Measurements from ENCODE around the gene KIF6.
"Not testable (repeated sequence)": the region's sequence is repeated elsewhere in the genome, so short reads cannot be mapped to it uniquely, and the experiment has no call there.

DNA sequence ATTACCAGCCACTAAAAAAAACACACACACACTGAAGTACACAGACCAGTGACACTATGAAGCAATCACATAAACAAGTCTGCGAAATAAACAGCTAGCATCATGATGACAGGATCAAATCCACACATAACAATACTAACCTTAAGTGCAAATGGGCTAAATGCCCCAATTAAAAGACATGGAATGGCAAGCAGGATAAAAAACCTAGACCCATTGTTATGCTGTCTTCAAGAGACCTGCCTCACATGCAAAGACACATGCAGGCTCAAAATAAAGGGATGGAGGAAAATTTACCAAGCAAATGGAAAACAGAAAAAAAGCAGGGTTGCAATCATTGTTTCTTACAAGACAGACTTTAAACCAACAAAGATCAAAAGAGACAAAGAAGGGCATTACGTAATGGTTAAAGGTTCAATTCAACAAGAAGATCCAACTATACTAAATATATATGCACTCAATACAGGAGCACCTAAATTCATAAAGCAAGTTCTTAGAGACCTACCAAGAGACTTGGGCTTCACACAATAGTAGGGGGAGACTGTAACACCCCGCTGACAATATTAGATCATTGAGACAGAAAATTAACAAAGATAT is 222.7 kb downstream of the KIF6 start:
- TF ChIP-seq, protein P1, sequence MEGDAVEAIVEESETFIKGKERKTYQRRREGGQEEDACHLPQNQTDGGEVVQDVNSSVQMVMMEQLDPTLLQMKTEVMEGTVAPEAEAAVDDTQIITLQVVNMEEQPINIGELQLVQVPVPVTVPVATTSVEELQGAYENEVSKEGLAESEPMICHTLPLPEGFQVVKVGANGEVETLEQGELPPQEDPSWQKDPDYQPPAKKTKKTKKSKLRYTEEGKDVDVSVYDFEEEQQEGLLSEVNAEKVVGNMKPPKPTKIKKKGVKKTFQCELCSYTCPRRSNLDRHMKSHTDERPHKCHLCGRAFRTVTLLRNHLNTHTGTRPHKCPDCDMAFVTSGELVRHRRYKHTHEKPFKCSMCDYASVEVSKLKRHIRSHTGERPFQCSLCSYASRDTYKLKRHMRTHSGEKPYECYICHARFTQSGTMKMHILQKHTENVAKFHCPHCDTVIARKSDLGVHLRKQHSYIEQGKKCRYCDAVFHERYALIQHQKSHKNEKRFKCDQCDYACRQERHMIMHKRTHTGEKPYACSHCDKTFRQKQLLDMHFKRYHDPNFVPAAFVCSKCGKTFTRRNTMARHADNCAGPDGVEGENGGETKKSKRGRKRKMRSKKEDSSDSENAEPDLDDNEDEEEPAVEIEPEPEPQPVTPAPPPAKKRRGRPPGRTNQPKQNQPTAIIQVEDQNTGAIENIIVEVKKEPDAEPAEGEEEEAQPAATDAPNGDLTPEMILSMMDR (IDR thresholded peaks at IDR 0.05) = not testable (repeated sequence)
- not testable (repeated sequence) for TF ChIP-seq POLR2AphosphoS5 (IDR thresholded peaks at IDR 0.05); POLR2A (IDR thresholded peaks at IDR 0.05; ENCODE audit: low read depth)

Measured in esophagus muscularis mucosa (tissue), 3 donors.